ENCODE data around the gene ZFP30. TPM values are rescaled to one million over a fixed set of nuclear protein-coding genes. Genes with fewer than 3 reads are reported as not detected.
A peak's percentile ranks its signal among the peaks of the same experiment; 100 is the strongest.

The ZFP30 gene
- total and polyA plus RNA-seq, 2 of the 13 experiments (the other 11 are each of a cell fraction or from before 2014, with no cell fraction given) = 3.4 to 19.2 TPM

- TF ChIP-seq, protein P1, sequence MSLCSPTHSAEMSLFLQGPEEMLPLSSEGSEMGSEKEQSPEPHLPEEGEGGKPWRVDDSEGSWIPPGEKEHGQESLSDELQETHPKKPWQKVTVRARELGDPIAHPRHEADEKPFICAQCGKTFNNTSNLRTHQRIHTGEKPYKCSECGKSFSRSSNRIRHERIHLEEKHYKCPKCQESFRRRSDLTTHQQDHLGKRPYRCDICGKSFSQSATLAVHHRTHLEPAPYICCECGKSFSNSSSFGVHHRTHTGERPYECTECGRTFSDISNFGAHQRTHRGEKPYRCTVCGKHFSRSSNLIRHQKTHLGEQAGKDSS (CRISPR knock-in tag; IDR thresholded peaks at IDR 0.05; ENCODE audit: borderline replicate concordance, low read depth) = peak; percentile 88
- TF ChIP-seq TEAD3 (CRISPR knock-in tag; optimal IDR thresholded peaks at IDR 0.05; ENCODE audit: borderline replicate concordance) (peak; percentile 71), GLI4 (CRISPR knock-in tag; IDR thresholded peaks at IDR 0.05; ENCODE audit: borderline replicate concordance) (no peak), THAP7 (CRISPR knock-in tag; IDR thresholded peaks at IDR 0.05) (no peak), HMGXB4 (CRISPR knock-in tag; IDR thresholded peaks at IDR 0.05; ENCODE audit: borderline replicate concordance in 1 of 2, low read depth in 1 of 2) (peak; percentile 70 to 74), SRSF4 (IDR thresholded peaks at IDR 0.05; ENCODE audit: low read depth, low read length, poor library complexity, severe bottlenecking) (no peak), ZSCAN9 (CRISPR knock-in tag; IDR thresholded peaks at IDR 0.05; ENCODE audit: borderline replicate concordance) (no peak), ZNF552 (CRISPR knock-in tag; IDR thresholded peaks at IDR 0.05; ENCODE audit: borderline replicate concordance) (peak; percentile 30; the same call in 1 of the 2 replicates), ZNF616 (CRISPR knock-in tag; IDR thresholded peaks at IDR 0.05; ENCODE audit: low read depth) (no peak; the same call in 1 of the 2 replicates), NFE2 (CRISPR knock-in tag; IDR thresholded peaks at IDR 0.05) (no peak), CREM (IDR thresholded peaks at IDR 0.05) (peak; percentile 33; the same call in 1 of the 2 replicates), CREM (CRISPR knock-in tag; IDR thresholded peaks at IDR 0.05) (no peak)
- TF ChIP-seq, protein P2, sequence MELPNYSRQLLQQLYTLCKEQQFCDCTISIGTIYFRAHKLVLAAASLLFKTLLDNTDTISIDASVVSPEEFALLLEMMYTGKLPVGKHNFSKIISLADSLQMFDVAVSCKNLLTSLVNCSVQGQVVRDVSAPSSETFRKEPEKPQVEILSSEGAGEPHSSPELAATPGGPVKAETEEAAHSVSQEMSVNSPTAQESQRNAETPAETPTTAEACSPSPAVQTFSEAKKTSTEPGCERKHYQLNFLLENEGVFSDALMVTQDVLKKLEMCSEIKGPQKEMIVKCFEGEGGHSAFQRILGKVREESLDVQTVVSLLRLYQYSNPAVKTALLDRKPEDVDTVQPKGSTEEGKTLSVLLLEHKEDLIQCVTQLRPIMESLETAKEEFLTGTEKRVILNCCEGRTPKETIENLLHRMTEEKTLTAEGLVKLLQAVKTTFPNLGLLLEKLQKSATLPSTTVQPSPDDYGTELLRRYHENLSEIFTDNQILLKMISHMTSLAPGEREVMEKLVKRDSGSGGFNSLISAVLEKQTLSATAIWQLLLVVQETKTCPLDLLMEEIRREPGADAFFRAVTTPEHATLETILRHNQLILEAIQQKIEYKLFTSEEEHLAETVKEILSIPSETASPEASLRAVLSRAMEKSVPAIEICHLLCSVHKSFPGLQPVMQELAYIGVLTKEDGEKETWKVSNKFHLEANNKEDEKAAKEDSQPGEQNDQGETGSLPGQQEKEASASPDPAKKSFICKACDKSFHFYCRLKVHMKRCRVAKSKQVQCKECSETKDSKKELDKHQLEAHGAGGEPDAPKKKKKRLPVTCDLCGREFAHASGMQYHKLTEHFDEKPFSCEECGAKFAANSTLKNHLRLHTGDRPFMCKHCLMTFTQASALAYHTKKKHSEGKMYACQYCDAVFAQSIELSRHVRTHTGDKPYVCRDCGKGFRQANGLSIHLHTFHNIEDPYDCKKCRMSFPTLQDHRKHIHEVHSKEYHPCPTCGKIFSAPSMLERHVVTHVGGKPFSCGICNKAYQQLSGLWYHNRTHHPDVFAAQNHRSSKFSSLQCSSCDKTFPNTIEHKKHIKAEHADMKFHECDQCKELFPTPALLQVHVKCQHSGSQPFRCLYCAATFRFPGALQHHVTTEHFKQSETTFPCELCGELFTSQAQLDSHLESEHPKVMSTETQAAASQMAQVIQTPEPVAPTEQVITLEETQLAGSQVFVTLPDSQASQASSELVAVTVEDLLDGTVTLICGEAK (IDR thresholded peaks at IDR 0.05) = no peak
- TF ChIP-seq, protein P2 (CRISPR knock-in tag; IDR thresholded peaks at IDR 0.05) = peak; percentile 78
- TF ChIP-seq, protein P3, sequence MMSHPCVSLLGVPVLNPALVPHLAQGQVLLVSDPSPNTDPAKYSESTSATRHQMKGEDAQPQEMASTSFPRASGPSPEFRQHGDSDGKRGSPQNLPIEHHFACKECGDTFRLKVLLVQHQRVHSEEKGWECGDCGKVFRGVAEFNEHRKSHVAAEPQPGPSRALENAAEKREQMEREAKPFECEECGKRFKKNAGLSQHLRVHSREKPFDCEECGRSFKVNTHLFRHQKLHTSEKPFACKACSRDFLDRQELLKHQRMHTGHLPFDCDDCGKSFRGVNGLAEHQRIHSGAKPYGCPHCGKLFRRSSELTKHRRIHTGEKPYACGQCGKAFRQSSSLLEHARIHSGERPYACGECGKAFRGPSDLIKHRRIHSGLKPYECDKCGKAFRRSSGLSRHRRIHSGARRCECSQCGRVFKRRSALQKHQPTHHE (CRISPR knock-in tag; IDR thresholded peaks at IDR 0.05; ENCODE audit: borderline replicate concordance) = no peak; the same call in 1 of the 2 replicates
Measured at GRCh38 chr19:37655689-37656371, 565 bp upstream of the ZFP30 start (continued).
